GM23338 (cell line): ENCODE measurements around the gene TRAF7. TPM values are rescaled to one million over a fixed set of nuclear protein-coding genes. Genes with fewer than 3 reads are reported as not detected.

Experiments
- ATAC-seq: fragments of 200-7000 bp; cut with Tn5 transposase; 3 replicates; pipeline ENCODE4 v1.9.1; 2020
- DNase-seq: peaks from one replicate; pipeline ENCODE4 v3.0.0-alpha.2; 2015; ENCODE audit warnings: low spot score
- H2AFZ ChIP-seq: fragments of 200-600 bp; sonication (generic); 2 replicates; pipeline ENCODE4 v1.8.0; 2016; ENCODE audit warnings: antibody characterized with exemption, mild to moderate bottlenecking, moderate library complexity
- H3F3A ChIP-seq: fragments of 200-600 bp; sonication (generic); replicated peaks from 2 replicates; pipeline ENCODE4 v1.8.0; 2017; ENCODE audit warnings: antibody characterized with exemption, mixed run types, low read depth
- H3K27ac ChIP-seq: fragments of 200-600 bp; sonication (generic); 2 replicates; pipeline ENCODE4 v1.6.1; 2016; ENCODE audit warnings: low read depth
- H3K27me3 ChIP-seq: fragments of 200-600 bp; sonication (generic); 2 replicates; pipeline ENCODE4 v1.8.0; 2016; ENCODE audit warnings: mild to moderate bottlenecking, mixed run types, moderate library complexity; ENCODE audit not compliant: insufficient read depth
- H3K36me3 ChIP-seq: fragments of 200-600 bp; sonication (generic); 2 replicates; pipeline ENCODE4 v1.8.0; 2016; ENCODE audit warnings: mild to moderate bottlenecking; ENCODE audit not compliant: insufficient read depth
- H3K4me1 ChIP-seq: fragments of 200-600 bp; sonication (generic); 2 replicates; pipeline ENCODE4 v1.8.0; 2016; ENCODE audit warnings: mild to moderate bottlenecking, moderate library complexity; ENCODE audit not compliant: insufficient read depth
- H3K4me2 ChIP-seq: fragments of 200-600 bp; sonication (generic); 2 replicates; pipeline ENCODE4 v1.7.1; 2017; ENCODE audit warnings: mixed run types
- H3K4me3 ChIP-seq: fragments of 200-600 bp; sonication (generic); 2 replicates; pipeline ENCODE4 v1.6.1; 2016; ENCODE audit warnings: mixed run types
- H3K79me2 ChIP-seq: fragments of 200-600 bp; sonication (generic); replicated peaks from 2 replicates; pipeline ENCODE4 v1.8.0; 2017; ENCODE audit warnings: mild to moderate bottlenecking; ENCODE audit not compliant: insufficient read depth
- H3K9me2 ChIP-seq: fragments of 200-600 bp; sonication (generic); 2 replicates; pipeline ENCODE4 v1.8.0; 2017; ENCODE audit not compliant: insufficient read depth
- H4K20me1 ChIP-seq: fragments of 200-600 bp; sonication (generic); replicated peaks from 2 replicates; pipeline ENCODE4 v1.8.0; 2017; ENCODE audit warnings: mild to moderate bottlenecking; ENCODE audit not compliant: insufficient read depth
- H3K27ac Mint-ChIP-seq: 2 replicates; pipeline ENCODE4 v1.8.0; 2020; ENCODE audit warnings: inconsistent platforms, mild to moderate bottlenecking, moderate library complexity, mixed read lengths
- H3K27me3 Mint-ChIP-seq: 3 replicates; pipeline ENCODE4 v1.8.0; 2022; ENCODE audit warnings: low read depth, mild to moderate bottlenecking, moderate library complexity, mixed read lengths, inconsistent platforms; ENCODE audit not compliant: insufficient read depth, poor library complexity
- H3K36me3 Mint-ChIP-seq: 3 replicates; pipeline ENCODE4 v1.8.0; 2021; ENCODE audit warnings: low read depth, mild to moderate bottlenecking, inconsistent platforms, moderate library complexity, mixed read lengths
- H3K4me1 Mint-ChIP-seq: 3 replicates; pipeline ENCODE4 v1.8.0; 2020; ENCODE audit warnings: mild to moderate bottlenecking, inconsistent platforms, mixed read lengths
- H3K4me3 Mint-ChIP-seq: 3 replicates; pipeline ENCODE4 v1.8.0; 2021; ENCODE audit warnings: moderate library complexity, mild to moderate bottlenecking, inconsistent platforms, mixed read lengths
- H3K9me3 Mint-ChIP-seq: 3 replicates; pipeline ENCODE4 v1.8.0; 2020; ENCODE audit warnings: moderate library complexity, mild to moderate bottlenecking, inconsistent platforms, mixed read lengths
- CREB1 ChIP-seq: fragments of 250-450 bp; sonication (Bioruptor Pico); IDR thresholded peaks from 2 replicates; pipeline ENCODE4 v1.5.0; 2020; ENCODE audit warnings: low read depth, mild to moderate bottlenecking, moderate library complexity
- EZH2 ChIP-seq: fragments of 200-600 bp; sonication (generic); IDR thresholded peaks from one replicate; pipeline ENCODE4 v1.8.0; 2017; ENCODE audit warnings: antibody characterized with exemption, mild to moderate bottlenecking, low read depth; ENCODE audit not compliant: unreplicated experiment
- NANOG ChIP-seq: IDR thresholded peaks from 2 replicates; pipeline ENCODE4 v1.6.1; 2016; ENCODE audit warnings: antibody characterized with exemption, borderline replicate concordance
- POLR2AphosphoS5 ChIP-seq: IDR thresholded peaks from 2 replicates; pipeline ENCODE4 v1.6.1; 2016; ENCODE audit warnings: antibody characterized with exemption, low read depth
- STAT1 ChIP-seq: IDR thresholded peaks from one replicate; pipeline ENCODE4 v1.6.1; 2016; ENCODE audit warnings: antibody characterized with exemption; ENCODE audit not compliant: unreplicated experiment
- ZNF114 ChIP-seq: fragments of 250-450 bp; sonication (Bioruptor Pico); IDR thresholded peaks from 2 replicates; pipeline ENCODE4 v1.5.0; 2020; ENCODE audit warnings: mild to moderate bottlenecking, moderate library complexity
- ZNF331 ChIP-seq: fragments of 250-450 bp; sonication (Bioruptor Pico); IDR thresholded peaks from 2 replicates; pipeline ENCODE4 v1.5.0; 2020; ENCODE audit warnings: low read depth, mild to moderate bottlenecking, moderate library complexity
- polyA plus RNA-seq: library from polyadenylated mRNA; unstranded; fragments of >200 nt; fragmentation: Nextera tagmentation; extraction: Ambion mirVana; gene quantifications from 2 replicates; pipeline ENCODE4 v1.2.1, GENCODE V29; 2016
- total RNA-seq: library from RNA; depleted of rRNA; stranded (reverse); fragments of >200 nt; shearing (Covaris generic); gene quantifications from 2 replicates; pipeline ENCODE4 v1.2.3, GENCODE V29; 2014
- TF ChIP-seq, protein P1 (sequence below): fragments of 250-450 bp; sonication (Bioruptor Pico); IDR thresholded peaks from 2 replicates; pipeline ENCODE4 v1.5.0; 2020; ENCODE audit warnings: mild to moderate bottlenecking, moderate library complexity
- TF ChIP-seq, protein P2 (sequence below), 2 experiments: fragments of 200-600 bp in 1 of 2; sonication (generic) in 1 of 2; conservative IDR thresholded peaks; 2 replicates each; pipeline versions ENCODE4 v1.5.1 to v1.6.1; 2016 to 2017; ENCODE audit warnings: antibody characterized with exemption in 2 of 2, low read depth in 2 of 2, mild to moderate bottlenecking in 2 of 2, moderate library complexity in 1 of 2

The TRAF7 gene
- total and polyA plus RNA-seq, 2 experiments from 2014 or later = 36.4 to 133 TPM

DNA sequence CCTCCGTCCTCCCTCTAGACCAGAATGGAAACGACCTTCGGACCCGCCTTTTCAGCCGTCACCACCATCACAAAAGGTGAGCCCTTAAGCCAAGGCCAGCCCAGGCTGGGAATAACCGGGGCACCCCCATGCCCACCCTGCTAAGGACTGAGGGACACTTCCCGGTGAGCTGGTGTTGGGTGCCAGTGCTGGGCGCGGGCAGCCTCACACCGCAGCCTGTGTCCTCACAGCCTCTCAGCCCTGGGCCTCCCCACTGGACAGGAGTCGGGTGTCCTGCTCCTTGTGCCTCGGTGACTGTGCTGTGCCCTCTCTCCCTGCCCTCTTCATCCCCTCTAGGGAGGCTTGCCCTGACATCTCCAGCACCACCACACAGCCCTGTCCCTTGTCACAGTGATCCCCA lies 10.3 kb downstream of the TRAF7 start:
- Histone ChIP-seq H4K20me1 (no peaks in the 10 kb centered on the region; the same call in none of the 2 replicates), H3K4me2 (no peak overlapping the region)
- H3K27ac Mint-ChIP-seq = no peak overlapping the region

More for the DNA sequence above, 10.3 kb downstream of the TRAF7 start:
- Histone ChIP-seq H3K79me2 (peaks cover 23% of the 10 kb centered on the region), H3K4me1 (no peaks in the 10 kb centered on the region; the same call in 1 of the 2 replicates), H3K9me2 (no peaks in the 10 kb centered on the region), H3K4me3 (no peak overlapping the region), H3K27me3 (no peaks in the 10 kb centered on the region), H3K36me3 (peaks cover 4% of the 10 kb centered on the region; the same call in 1 of the 2 replicates), H3K27ac (no peak overlapping the region), H2AFZ (no peak overlapping the region), H3F3A (peaks cover 13% of the 10 kb centered on the region; the same call in 1 of the 2 replicates)
- H3K27me3 Mint-ChIP-seq = peaks cover 16% of the 10 kb centered on the region
- H3K9me3 Mint-ChIP-seq = no peaks in the 10 kb centered on the region; the same call in 2 of the 3 replicates
- no peak overlapping the region; the same call in 2 of the 3 replicates for H3K4me3 Mint-ChIP-seq
- H3K4me1 Mint-ChIP-seq = peaks cover 2% of the 10 kb centered on the region; the same call in 2 of the 3 replicates
- ATAC-seq = no peak
- DNase-seq = no peak
- TF ChIP-seq STAT1 (no peak), NANOG (no peak), CREB1 (CRISPR knock-in tag) (no peak), POLR2AphosphoS5 (no peak), ZNF331 (CRISPR knock-in tag) (no peak), EZH2 (no peak), ZNF114 (CRISPR knock-in tag) (no peak)
- TF ChIP-seq, protein P1, sequence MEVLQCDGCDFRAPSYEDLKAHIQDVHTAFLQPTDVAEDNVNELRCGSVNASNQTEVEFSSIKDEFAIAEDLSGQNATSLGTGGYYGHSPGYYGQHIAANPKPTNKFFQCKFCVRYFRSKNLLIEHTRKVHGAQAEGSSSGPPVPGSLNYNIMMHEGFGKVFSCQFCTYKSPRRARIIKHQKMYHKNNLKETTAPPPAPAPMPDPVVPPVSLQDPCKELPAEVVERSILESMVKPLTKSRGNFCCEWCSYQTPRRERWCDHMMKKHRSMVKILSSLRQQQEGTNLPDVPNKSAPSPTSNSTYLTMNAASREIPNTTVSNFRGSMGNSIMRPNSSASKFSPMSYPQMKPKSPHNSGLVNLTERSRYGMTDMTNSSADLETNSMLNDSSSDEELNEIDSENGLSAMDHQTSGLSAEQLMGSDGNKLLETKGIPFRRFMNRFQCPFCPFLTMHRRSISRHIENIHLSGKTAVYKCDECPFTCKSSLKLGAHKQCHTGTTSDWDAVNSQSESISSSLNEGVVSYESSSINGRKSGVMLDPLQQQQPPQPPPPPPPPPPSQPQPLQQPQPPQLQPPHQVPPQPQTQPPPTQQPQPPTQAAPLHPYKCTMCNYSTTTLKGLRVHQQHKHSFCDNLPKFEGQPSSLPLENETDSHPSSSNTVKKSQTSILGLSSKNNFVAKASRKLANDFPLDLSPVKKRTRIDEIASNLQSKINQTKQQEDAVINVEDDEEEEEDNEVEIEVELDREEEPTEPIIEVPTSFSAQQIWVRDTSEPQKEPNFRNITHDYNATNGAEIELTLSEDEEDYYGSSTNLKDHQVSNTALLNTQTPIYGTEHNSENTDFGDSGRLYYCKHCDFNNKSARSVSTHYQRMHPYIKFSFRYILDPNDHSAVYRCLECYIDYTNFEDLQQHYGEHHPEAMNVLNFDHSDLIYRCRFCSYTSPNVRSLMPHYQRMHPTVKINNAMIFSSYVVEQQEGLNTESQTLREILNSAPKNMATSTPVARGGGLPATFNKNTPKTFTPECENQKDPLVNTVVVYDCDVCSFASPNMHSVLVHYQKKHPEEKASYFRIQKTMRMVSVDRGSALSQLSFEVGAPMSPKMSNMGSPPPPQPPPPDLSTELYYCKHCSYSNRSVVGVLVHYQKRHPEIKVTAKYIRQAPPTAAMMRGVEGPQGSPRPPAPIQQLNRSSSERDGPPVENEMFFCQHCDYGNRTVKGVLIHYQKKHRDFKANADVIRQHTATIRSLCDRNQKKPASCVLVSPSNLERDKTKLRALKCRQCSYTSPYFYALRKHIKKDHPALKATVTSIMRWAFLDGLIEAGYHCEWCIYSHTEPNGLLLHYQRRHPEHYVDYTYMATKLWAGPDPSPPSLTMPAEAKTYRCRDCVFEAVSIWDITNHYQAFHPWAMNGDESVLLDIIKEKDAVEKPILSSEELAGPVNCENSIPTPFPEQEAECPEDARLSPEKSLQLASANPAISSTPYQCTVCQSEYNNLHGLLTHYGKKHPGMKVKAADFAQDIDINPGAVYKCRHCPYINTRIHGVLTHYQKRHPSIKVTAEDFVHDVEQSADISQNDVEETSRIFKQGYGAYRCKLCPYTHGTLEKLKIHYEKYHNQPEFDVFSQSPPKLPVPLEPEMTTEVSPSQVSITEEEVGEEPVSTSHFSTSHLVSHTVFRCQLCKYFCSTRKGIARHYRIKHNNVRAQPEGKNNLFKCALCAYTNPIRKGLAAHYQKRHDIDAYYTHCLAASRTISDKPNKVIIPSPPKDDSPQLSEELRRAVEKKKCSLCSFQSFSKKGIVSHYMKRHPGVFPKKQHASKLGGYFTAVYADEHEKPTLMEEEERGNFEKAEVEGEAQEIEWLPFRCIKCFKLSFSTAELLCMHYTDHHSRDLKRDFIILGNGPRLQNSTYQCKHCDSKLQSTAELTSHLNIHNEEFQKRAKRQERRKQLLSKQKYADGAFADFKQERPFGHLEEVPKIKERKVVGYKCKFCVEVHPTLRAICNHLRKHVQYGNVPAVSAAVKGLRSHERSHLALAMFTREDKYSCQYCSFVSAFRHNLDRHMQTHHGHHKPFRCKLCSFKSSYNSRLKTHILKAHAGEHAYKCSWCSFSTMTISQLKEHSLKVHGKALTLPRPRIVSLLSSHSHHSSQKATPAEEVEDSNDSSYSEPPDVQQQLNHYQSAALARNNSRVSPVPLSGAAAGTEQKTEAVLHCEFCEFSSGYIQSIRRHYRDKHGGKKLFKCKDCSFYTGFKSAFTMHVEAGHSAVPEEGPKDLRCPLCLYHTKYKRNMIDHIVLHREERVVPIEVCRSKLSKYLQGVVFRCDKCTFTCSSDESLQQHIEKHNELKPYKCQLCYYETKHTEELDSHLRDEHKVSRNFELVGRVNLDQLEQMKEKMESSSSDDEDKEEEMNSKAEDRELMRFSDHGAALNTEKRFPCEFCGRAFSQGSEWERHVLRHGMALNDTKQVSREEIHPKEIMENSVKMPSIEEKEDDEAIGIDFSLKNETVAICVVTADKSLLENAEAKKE (CRISPR knock-in tag) = no peak
- TF ChIP-seq, protein P2, sequence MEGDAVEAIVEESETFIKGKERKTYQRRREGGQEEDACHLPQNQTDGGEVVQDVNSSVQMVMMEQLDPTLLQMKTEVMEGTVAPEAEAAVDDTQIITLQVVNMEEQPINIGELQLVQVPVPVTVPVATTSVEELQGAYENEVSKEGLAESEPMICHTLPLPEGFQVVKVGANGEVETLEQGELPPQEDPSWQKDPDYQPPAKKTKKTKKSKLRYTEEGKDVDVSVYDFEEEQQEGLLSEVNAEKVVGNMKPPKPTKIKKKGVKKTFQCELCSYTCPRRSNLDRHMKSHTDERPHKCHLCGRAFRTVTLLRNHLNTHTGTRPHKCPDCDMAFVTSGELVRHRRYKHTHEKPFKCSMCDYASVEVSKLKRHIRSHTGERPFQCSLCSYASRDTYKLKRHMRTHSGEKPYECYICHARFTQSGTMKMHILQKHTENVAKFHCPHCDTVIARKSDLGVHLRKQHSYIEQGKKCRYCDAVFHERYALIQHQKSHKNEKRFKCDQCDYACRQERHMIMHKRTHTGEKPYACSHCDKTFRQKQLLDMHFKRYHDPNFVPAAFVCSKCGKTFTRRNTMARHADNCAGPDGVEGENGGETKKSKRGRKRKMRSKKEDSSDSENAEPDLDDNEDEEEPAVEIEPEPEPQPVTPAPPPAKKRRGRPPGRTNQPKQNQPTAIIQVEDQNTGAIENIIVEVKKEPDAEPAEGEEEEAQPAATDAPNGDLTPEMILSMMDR (conservative IDR thresholded peaks at IDR 0.05; ENCODE audit: low read depth in 2 of 2) = no peak
- H3K36me3 Mint-ChIP-seq = peaks cover 34% of the 10 kb centered on the region
